SK-N-SH (cell line): ENCODE data around the gene CXADR. TPM values are rescaled to one million over a fixed set of nuclear protein-coding genes. Genes with fewer than 3 reads are reported as not detected.

Experiments
- CTCF ChIA-PET: fragments of 300-600, 350-600 bp; formaldehyde crosslinking; extraction: SDS; loops from one replicate; lab custom pipeline; 2021; lab: Yijun Ruan, JAX
- POLR2A ChIA-PET: fragments of 350-600 bp; sonication (Branson Sonifier 250); formaldehyde crosslinking; extraction: SDS; loops from one replicate; lab custom pipeline; 2020; ENCODE audit warnings: antibody characterized with exemption, inconsistent platforms; lab: Yijun Ruan, JAX
- DNase-seq: peaks from one replicate; pipeline ENCODE4 v3.0.0; 2012
- H2AFZ ChIP-seq: fragments of 200-600 bp; sonication (generic); 2 replicates; pipeline ENCODE4 v1.8.1; 2016; ENCODE audit warnings: antibody characterized with exemption, mild to moderate bottlenecking, low read depth
- H3F3A ChIP-seq: fragments of 200-600 bp; sonication (generic); replicated peaks from 2 replicates; pipeline ENCODE3; 2016; ENCODE audit warnings: antibody characterized with exemption, mild to moderate bottlenecking; ENCODE audit not compliant: insufficient read depth
- H3K27ac ChIP-seq, 2 experiments: fragments of 200-500 bp in 1 of 2; fragments of 200-600 bp in 1 of 2; sonication (Bioruptor generic) in 1 of 2; sonication (generic), shearing (Covaris generic) in 1 of 2; 2 replicates each; pipeline versions ENCODE4 v1.5.1 to v1.6.1; 2014 to 2016; ENCODE audit warnings: low read depth in 2 of 2, inconsistent platforms in 1 of 2, low read length in 1 of 2, mild to moderate bottlenecking in 1 of 2, mixed read lengths in 1 of 2
- H3K27me3 ChIP-seq: fragments of 200-600 bp; sonication (generic), shearing (Covaris generic); 2 replicates; pipeline ENCODE4 v1.6.1; 2016; ENCODE audit warnings: mixed run types; ENCODE audit not compliant: insufficient read depth
- H3K36me3 ChIP-seq, 2 experiments: fragments of 200-500 bp in 1 of 2; fragments of 200-600 bp in 1 of 2; sonication (Bioruptor generic) in 1 of 2; sonication (generic) in 1 of 2; replicated peaks in 1 of 2; 2 replicates each; pipeline versions ENCODE3 to v1.5.1; 2014 to 2016; ENCODE audit warnings: low read length in 1 of 2, mild to moderate bottlenecking in 1 of 2; ENCODE audit not compliant: insufficient read depth in 2 of 2, control insufficient read depth in 1 of 2
- H3K4me1 ChIP-seq, 2 experiments: fragments of 200-500 bp in 1 of 2; fragments of 200-600 bp in 1 of 2; sonication (Bioruptor generic) in 1 of 2; sonication (generic), shearing (Covaris generic) in 1 of 2; 2 replicates each; pipeline versions ENCODE4 v1.5.1 to v1.6.1; 2014 to 2016; ENCODE audit warnings: low read depth in 1 of 2, low read length in 1 of 2, mixed run types in 1 of 2; ENCODE audit not compliant: insufficient read depth in 2 of 2, control insufficient read depth in 1 of 2
- H3K4me2 ChIP-seq: fragments of 200-600 bp; sonication (generic), shearing (Covaris generic); 2 replicates; pipeline ENCODE4 v1.6.1; 2017; ENCODE audit warnings: mixed run types
- H3K4me3 ChIP-seq, 2 experiments: fragments of 200-500 bp in 1 of 2; fragments of 200-600 bp in 1 of 2; sonication (Bioruptor generic) in 1 of 2; sonication (generic), shearing (Covaris generic) in 1 of 2; 2 replicates each; pipeline versions ENCODE4 v1.5.1 to v1.8.1; 2014 to 2016; ENCODE audit warnings: low read depth in 2 of 2, inconsistent platforms in 1 of 2, low read length in 1 of 2, mild to moderate bottlenecking in 1 of 2, mixed read lengths in 1 of 2, moderate library complexity in 1 of 2
- H3K79me2 ChIP-seq: fragments of 200-600 bp; sonication (generic); 2 replicates; pipeline ENCODE4 v1.8.1; 2017; ENCODE audit warnings: mild to moderate bottlenecking; ENCODE audit not compliant: insufficient read depth
- H3K9ac ChIP-seq: fragments of 200-600 bp; sonication (generic); 2 replicates; pipeline ENCODE4 v1.6.1; 2017; ENCODE audit warnings: mixed run types
- H3K9me2 ChIP-seq: fragments of 200-600 bp; sonication (generic); 2 replicates; pipeline ENCODE4 v1.6.1; 2017; ENCODE audit warnings: mixed run types
- H3K9me3 ChIP-seq: fragments of 200-600 bp; sonication (generic); 2 replicates; pipeline ENCODE4 v1.6.1; 2017; ENCODE audit warnings: mixed run types, mild to moderate bottlenecking, moderate library complexity
- H4K20me1 ChIP-seq: fragments of 200-600 bp; sonication (generic); 2 replicates; pipeline ENCODE4 v1.6.1; 2017; ENCODE audit warnings: mild to moderate bottlenecking, mixed run types; ENCODE audit not compliant: insufficient read depth
- CHD2 ChIP-seq: fragments of 150-350 bp; IDR thresholded peaks from 2 replicates; pipeline ENCODE4 v1.6.1; 2018; ENCODE audit warnings: low read length; ENCODE audit not compliant: partially characterized antibody
- CTCF ChIP-seq: fragments of 200-600 bp; sonication (generic); IDR thresholded peaks from 2 replicates; pipeline ENCODE4 v1.6.1; 2017; ENCODE audit warnings: antibody characterized with exemption, mild to moderate bottlenecking, moderate library complexity
- EP300 ChIP-seq, 2 experiments: IDR thresholded peaks; 2 replicates each; pipeline versions ENCODE4 v1.4.0 to v1.6.1; 2012; ENCODE audit warnings: borderline replicate concordance in 1 of 2, low read depth in 1 of 2, low read length in 1 of 2
- EZH2phosphoT487 ChIP-seq: fragments of 200-600 bp; sonication (generic); IDR thresholded peaks from 2 replicates; pipeline ENCODE4 v1.6.1; 2017; ENCODE audit warnings: low read depth, mixed run types, mild to moderate bottlenecking, antibody characterized with exemption, moderate library complexity, borderline replicate concordance
- FOXJ3 ChIP-seq: sonication (generic); formaldehyde crosslinking; IDR thresholded peaks from 2 replicates; pipeline ENCODE4 v1.5.1; 2020; ENCODE audit warnings: mild to moderate bottlenecking, missing genetic modification reagents
- FOXM1 ChIP-seq: IDR thresholded peaks from 2 replicates; pipeline ENCODE4 v1.4.0; 2012; ENCODE audit warnings: low read depth, mild to moderate bottlenecking
- GATA2 ChIP-seq: sonication (generic); formaldehyde crosslinking; IDR thresholded peaks from 2 replicates; pipeline ENCODE4 v1.5.0; 2020; ENCODE audit warnings: mild to moderate bottlenecking, missing genetic modification reagents
- IRF3 ChIP-seq: fragments of 150-350 bp; IDR thresholded peaks from 2 replicates; pipeline ENCODE4 v1.6.1; 2016; ENCODE audit warnings: mild to moderate bottlenecking, low read depth, low read length
- JUND ChIP-seq: IDR thresholded peaks from 2 replicates; pipeline ENCODE4 v1.4.0; 2012
- MAX ChIP-seq: IDR thresholded peaks from 2 replicates; pipeline ENCODE4 v1.4.0; 2012; ENCODE audit warnings: low read depth
- PBX3 ChIP-seq: IDR thresholded peaks from 2 replicates; pipeline ENCODE4; 2012
- RAD21 ChIP-seq: IDR thresholded peaks from 2 replicates; pipeline ENCODE4 v1.6.1; 2012; ENCODE audit warnings: mild to moderate bottlenecking, low read length
- RCOR1 ChIP-seq: fragments of 150-350 bp; IDR thresholded peaks from 2 replicates; pipeline ENCODE4 v1.6.1; 2017; ENCODE audit warnings: antibody characterized with exemption, low read length
- REST ChIP-seq: IDR thresholded peaks from 2 replicates; pipeline ENCODE4 v1.6.1; 2012; ENCODE audit warnings: mild to moderate bottlenecking, low read depth, low read length, moderate library complexity
- RFX5 ChIP-seq: IDR thresholded peaks from 2 replicates; pipeline ENCODE4 v1.6.1; 2012; ENCODE audit warnings: mild to moderate bottlenecking, improper control_type of control experiment, low read length
- RXRA ChIP-seq: IDR thresholded peaks from 2 replicates; pipeline ENCODE4 v1.4.0; 2012; ENCODE audit warnings: low read depth, mild to moderate bottlenecking, borderline replicate concordance
- SMC3 ChIP-seq: IDR thresholded peaks from 2 replicates; pipeline ENCODE4 v1.6.1; 2012; ENCODE audit warnings: low read depth, low read length, improper control_type of control experiment
- TAF1 ChIP-seq: IDR thresholded peaks from 2 replicates; pipeline ENCODE4 v1.6.1; 2012; ENCODE audit warnings: low read depth, mild to moderate bottlenecking, low read length, moderate library complexity, borderline replicate concordance
- TCF12 ChIP-seq: IDR thresholded peaks from 2 replicates; pipeline ENCODE4 v1.4.0; 2012
- ZBTB33 ChIP-seq: IDR thresholded peaks from 2 replicates; pipeline ENCODE4 v1.4.0; 2012; ENCODE audit warnings: low read depth, borderline replicate concordance
- WGBS: methylation state at CpG from one replicate; pipeline ENCODE4 v1.1.6; 2017; ENCODE audit warnings: low lambda C conversion rate; 5-methylcytosine and 5-hydroxymethylcytosine counted together
- polyA plus RNA-seq, 3 experiments: library from polyadenylated mRNA; depleted of rRNA; stranded (reverse); fragments of >200 nt; gene quantifications; 2 replicates each; pipeline ENCODE4 v1.2.3, GENCODE V29; 2012

Gene CXADR
- polyA plus RNA-seq, 1 of the 3 experiments (the other 2 are of a cell fraction) = 1.1 TPM

- no peaks in the 10 kb centered on the region for H3K79me2 ChIP-seq
- no peak overlapping the region for H3K4me2 ChIP-seq
- peak overlapping the region in 1 of 2 experiments; percentile 81; a peak in 2 of 4 replicates for H3K27ac ChIP-seq
- CTCF ChIA-PET = interaction anchor here (0.7 to 2.1 kb wide), 25 partner anchors 10 to 167 kb away, joined by 3 to 42 read pairs (median 3); no protein-coding TSS in a partner anchor
- H3K36me3 ChIP-seq = no peaks in the 10 kb centered on the region
- H3K4me3 ChIP-seq = no peak overlapping the region
- 31% methylated on average over 6 of the region's 6 CpGs for WGBS
- no peaks in the 10 kb centered on the region for H3F3A ChIP-seq
- no peaks in the 10 kb centered on the region for H3K9me2 ChIP-seq
- H4K20me1 ChIP-seq = no peaks in the 10 kb centered on the region
- TF ChIP-seq JUND (no peak), RAD21 (peak; percentile 66), FOXJ3 (no peak), RCOR1 (peak; percentile 81), RFX5 (no peak), ZBTB33 (no peak), IRF3 (no peak), CHD2 (peak; percentile 66), TCF12 (no peak), EZH2phosphoT487 (no peak), REST (no peak), MAX (no peak), SMC3 (peak; percentile 51), EP300 (IDR thresholded peaks at IDR 0.05; ENCODE audit: borderline replicate concordance in 1 of 2, low read depth in 1 of 2, low read length in 1 of 2) (peak in 1 of 2 experiments; percentile 76; a peak in 2 of 4 replicates), TAF1 (no peak), GATA2 (peak; percentile 91), CTCF (peak; percentile 61), PBX3 (peak; percentile 32; the same call in 1 of the 2 replicates), RXRA (no peak), FOXM1 (no peak)
- no peaks in the 10 kb centered on the region for H3K9me3 ChIP-seq
- no peak overlapping the region for H3K9ac ChIP-seq
- H3K4me1 ChIP-seq = peaks cover 0 to 13% of the 10 kb centered on the region in 2 experiments; a peak in 2 of 4 replicates
- POLR2A ChIA-PET = interaction anchor here (1.1 kb wide), 1 partner anchor 41 kb away, joined by 4 read pairs; no protein-coding TSS in a partner anchor
- H2AFZ ChIP-seq = no peak overlapping the region
- H3K27me3 ChIP-seq = no peaks in the 10 kb centered on the region
- peak; percentile 61 for DNase-seq
Observed at GRCh38 chr21:17554679-17555465, 42.0 kb downstream of the CXADR start.
